Activated CD8-positive, alpha-beta memory T cell treated with anti-CD3 and anti-CD28 coated beads for 4 hours (primary cell): ENCODE results near the gene F11.
"Not testable (repeated sequence)": the region's sequence is repeated elsewhere in the genome, so short reads cannot be mapped to it uniquely, and the experiment has no call there.

Source experiments
- DNase-seq, 2 donors: peaks; one replicate each; pipeline ENCODE4 v3.0.0-alpha.2; 2020; ENCODE audit warnings: low read depth in 2 of 2

F11 gene

DNA sequence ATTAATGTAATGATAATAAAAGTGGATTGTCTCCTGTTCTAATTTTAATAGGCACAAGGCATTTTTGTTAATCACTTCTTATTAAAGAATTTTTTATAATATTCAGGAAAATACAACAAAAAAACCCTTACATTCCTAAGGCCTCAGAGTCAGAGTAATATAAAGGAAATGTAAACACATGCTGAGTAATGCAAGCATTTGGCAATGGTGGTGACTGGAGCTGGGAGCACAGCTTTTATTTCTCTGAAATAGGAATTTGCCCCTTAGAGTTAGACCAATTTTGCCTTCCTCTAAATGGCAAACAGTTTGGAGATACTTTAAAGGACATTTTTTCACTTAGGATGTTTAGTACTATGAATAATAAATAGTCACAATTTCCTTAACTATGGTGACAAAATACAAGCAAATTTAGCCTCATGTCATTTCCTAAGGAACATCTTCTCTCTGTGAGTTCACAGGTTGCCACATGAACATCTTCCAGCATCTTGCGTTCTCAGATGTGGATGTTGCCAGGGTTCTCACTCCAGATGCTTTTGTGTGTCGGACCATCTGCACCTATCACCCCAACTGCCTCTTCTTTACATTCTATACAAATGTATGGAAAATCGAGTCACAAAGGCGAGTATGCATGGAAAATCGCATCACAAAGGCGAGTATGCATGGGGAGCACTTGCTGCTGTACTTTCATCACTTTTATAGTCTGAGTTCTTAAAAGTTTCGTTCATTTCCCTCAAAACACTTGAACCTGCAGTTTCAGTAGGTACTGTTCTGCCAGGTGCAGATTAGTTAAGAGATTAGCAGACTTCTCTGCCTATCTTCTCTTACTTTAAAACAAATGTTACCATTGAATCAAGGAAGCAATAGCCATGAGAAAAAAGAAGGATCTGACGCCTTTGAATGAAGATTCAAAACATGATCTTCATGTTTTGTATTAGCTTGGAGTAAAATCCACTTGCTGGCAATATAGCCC is 15.9 kb upstream of the F11 start:
- no peak for DNase-seq

DNA sequence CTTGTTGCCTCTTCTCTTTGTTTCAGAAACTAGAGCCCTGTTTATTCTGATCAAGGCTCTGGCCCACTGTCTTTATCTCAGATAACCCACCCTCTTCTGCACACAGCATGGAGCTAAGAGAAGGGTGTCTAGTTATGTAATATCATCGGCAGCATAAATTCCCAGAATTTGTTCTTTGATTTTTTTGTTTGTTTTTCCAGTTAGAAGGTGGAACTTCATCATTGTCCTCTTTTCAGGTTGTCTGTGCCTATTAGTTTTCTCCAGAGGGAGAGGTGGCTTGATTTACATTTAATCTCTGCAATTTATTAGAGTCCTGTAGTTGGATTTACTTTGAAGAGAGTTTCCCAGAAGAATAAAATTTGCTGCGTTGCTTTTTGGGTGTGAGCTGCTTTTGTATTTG is 15.2 kb upstream of the F11 start:
- DNase-seq = no peak

DNA sequence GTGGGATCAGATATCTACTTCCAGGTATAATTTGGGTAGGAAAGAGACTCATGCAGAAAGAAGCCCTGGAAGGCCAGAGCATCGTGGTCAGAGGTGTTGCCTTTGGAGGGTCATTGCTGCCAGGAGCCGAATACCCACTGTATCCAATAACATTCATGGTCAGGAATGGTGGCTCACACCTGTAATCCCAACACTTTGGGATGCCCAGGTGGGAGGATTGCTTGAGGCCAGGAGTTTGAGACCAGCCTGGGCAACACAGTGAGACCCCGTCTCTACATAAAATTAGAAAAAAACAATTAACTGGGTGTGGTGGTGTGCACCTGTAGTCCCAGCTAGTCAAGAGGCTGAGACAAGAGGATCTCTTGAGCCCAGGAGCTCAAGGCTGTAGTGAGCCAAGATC is 10.9 kb upstream of the F11 start:
- no peak for DNase-seq

DNA sequence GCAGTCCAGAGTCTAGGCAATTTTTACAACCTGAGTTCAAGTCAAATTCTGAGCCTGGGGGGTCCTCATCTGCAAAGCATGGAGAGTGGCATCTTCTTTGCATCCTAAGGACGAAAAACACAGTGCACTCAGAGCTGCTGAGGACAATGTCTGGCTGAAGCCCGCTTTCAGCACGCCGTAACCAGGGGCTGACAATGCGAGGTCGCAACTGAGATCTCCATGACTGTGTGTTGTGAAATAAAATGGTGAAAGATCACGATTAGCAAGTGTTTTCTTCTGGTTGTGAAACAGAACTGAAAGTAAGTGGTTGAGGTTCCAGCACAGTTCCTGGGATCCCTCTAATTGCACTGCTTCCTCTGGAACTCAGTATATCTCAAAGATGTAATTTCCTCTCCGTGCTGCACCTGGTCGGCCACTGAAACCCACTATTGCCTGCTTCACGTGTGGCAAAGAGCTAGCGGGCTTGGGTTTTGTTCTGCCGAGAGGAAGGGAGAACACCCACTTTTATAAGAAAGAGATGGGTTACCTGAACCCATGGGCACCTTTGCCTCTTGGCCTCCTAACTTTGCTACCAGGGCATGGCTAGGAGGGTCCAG is 7.7 kb upstream of the F11 start:
- DNase-seq = no peak

DNA sequence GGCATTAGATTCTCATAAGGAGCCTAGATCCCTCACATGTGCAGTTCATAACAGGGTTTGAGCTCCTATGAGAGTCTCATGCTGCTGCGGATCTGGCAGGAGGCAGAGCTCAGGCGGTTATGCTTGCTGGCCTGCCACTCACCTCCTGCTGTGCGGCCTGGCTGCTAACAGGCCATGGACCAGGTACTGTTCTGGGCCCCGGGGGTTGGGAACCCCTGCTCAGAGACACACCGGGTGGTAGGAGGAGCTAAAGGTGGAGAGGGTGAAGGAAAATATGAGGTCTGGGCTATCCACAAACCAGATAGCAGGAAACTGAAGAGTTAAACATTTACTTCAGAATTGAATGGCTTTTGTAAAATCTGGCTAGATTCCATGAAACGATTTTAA is 5.9 kb upstream of the F11 start:
- DNase-seq = no peak

DNA sequence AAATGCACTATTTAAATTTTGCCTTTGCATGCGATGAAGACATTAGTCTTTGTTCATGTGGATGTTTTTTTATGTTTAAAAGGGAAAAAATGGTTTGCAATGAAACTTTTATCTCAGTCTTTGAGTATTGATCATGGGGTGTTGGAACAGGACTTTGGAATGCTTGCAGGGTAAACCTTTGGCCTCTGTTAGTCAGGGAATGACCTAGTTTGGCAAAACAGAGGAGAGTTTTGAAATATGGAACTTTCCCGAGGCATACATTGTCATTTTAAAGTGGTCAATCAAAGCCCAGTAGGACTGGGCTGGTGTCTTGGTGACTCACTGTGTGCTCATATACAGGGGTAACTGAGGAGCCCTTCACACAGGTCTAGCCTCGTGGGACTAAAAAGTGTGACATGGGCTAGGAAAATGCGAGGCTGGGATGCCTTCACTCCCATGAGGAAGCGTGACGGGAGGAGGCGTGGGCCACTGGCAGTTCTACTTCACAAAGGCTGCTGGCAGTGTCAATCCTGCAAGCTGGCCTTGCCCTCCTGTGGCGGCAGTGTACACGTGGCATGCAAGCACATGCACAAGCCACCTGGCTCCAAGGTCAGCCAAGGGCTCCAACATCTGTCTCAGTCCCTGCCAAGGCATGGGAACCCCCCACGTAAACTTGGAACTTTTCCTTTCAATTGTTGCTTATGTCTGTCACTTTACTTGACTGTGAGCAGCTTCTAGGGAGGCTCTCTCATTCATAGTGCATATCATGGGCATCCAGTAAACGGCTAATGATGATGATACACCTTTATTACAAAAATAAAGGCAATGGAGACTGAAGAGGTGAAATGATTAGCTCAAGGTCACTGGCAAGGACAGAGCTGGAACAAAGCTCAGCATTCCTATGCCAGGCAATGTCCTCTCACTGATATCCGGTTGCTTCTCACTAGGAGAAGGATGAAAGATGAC is 5.2 kb upstream of the F11 start:
- DNase-seq = no peak

DNA sequence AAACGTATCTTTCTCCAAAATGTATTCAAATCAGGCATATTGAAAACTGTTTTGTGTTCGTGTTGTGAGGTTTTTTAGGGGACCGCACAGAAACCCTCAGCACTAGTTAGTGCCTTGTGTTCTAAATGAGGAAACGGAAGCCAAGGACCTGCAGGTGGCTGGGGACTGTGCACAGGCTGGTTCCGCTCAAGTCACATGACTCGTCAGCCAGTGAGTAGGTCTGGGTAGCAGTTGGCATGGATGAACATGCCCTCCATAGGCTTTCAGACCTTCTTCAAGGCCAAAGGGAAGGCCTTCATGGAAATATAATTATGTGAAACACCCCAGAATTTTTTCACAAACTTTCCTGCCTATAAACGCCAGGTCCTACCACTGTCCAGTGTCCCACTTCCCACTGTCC is 1.3 kb upstream of the F11 start:
- no peak for DNase-seq

DNA sequence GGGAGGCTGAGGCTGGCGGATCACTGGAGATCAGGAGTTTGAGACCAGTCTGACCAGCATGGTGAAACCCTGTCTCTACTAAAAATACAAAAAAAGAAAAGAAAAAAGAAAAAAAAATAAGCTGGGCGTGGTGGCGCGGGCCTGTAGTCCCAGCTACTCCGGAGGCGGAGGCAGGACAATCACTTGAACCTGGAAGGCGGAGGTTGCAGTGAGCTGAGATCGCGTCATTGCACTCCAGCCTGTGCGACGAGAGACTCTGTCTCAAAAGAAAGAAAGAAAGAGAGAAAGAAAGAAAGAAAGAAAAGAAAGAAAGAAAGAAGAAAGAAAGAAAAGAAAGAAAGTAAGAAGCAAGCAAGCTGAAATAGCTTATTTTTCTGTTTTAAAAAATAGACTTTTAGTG is 739 bp upstream of the F11 start:
- not testable (repeated sequence) for DNase-seq

DNA sequence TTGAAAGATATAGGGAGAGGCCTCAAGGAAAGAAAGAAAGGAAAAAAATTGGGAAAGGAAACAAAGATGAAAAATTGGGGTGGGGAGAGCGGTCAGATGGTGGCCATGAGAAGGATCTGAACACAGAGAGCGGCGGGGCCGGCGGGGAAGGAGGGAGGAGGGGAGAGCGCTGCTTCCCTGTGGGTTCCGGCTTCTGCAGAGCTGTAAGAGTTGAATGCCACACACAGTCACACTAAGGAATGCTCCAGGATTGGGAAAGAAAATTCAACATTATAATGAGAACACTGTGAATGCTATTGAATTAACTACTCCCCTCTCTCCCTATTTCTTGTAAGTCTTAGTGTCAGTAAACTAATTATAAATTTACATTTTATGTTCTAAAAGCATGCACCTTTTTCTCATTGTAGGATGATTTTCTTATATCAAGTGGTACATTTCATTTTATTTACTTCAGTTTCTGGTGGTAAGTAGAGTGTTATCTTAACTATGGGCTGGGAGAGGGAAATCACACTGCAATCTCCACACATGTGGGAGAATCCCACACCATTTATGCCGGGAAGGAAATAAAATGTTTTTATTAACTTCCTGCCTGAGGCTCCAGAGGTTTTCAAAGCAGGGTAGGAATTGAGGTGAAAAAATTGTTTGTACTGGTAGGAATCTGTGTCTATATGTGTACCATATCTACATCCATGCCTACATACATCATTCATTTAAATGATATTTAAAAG is 904 bp downstream of the F11 start:
- no peak for DNase-seq

DNA sequence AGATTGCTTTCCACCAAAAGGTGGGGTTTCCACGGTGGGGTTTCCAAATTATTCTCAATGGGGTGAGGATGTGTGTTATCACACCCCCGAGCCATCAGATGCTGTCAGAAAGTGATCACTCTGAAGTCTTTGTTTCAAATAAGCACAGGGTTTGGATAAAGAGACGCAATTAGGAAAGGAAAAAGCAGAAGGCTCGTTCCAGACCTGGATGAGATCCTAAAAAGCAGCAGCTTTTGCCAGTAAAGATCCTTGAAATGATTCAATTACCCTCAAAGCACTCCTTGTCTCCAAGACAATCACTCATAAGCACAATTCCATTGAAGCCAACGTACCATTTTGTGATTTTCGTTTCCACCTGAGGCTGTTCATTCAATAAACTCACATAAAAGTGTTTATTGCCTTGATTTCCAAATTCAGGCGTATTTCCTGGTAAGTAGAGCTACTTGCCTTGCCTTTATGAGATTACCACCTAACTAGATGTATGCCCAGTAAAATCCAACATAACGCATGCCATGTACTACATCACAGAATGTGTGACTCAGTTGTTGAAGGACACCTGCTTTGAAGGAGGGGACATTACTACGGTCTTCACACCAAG is 5.2 kb downstream of the F11 start:
- no peak for DNase-seq

DNA sequence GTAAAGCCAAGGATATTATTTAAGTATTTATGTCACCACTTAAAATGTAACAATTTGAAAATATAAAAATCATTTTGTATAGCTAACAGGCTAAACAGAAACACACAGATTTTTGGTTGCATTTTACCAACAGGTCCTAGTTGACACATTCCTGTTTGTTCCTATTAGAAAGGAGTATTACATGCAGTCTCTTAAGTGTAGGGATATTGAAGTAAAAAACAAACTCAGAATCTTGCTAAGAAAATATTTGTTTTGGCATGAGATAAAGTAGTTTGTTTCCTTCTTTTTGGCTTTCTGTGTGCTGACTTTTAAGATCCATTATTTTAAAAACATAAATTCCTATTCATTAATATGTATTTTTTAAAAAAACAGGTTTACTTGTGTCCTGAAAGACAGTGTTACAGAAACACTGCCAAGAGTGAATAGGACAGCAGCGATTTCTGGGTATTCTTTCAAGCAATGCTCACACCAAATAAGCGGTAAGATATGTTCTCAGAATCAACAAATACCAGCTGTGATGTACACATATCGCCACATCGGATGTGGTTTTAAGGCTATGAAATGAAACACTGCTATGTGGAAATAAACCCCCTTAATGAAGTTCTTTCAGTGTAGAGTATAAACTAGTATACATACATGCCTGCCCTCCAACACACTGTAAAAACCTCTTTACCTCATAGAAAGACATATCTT is 6.9 kb downstream of the F11 start:
- no peak for DNase-seq

DNA sequence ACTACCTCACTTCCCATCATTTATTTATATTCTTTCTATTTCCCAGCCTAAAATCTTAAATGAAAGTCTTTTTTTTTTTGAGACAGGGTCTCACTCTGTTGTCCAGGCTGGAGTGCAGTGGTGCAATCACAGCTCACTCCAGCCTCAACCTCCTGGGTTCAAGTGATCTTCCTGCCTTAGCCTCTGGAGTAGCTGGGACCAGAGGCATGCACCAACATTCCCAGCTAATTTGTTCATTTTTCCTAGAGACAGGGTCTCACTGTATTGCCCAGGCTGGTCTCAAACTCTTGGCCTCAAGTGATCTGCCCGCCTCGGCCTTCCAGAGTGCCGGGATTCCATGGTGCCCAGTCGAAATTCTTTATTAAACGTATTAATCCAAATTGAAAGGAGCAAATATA is 7.4 kb downstream of the F11 start:
- not testable (repeated sequence) for DNase-seq

DNA sequence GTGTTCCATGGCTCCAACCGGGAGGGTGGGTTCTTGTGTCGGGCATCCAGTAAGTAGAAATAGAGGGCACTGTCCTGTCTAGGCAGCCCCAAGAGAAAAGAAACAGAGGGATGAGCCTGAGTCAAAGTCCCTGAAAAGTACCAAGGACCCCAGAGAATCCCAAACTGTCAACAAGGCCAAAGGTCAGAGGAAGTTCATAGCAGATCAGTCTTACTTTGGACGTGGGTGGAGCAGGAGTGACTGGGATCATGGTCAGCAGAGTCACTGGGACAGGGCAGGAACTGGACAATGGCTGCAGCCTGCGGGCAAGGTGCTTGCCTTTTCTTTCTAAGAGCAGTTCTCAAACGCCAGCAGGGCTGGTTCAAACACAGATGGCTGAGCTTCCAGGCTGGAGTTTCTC is 17.3 kb downstream of the F11 start:
- no peak for DNase-seq

DNA sequence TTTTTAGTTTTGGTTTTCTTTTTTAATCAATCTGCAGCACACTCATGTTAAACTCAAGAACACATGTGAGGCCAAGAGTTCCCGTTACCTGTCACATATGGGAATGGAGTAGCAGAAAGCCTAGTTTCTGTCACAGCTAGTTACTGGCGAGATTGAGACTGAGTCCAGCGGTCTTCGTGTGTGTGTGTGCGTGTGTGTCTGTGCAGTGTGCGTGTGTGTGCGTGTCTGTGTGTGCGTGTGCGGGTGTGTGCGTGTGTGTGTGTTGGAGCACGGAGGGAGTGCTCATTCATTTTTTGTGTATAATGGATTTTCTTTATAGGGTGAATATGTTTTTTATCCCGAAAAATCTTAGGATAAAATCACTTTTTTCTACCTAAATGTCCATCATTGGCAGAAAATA is 19.2 kb downstream of the F11 start:
- no peak for DNase-seq

DNA sequence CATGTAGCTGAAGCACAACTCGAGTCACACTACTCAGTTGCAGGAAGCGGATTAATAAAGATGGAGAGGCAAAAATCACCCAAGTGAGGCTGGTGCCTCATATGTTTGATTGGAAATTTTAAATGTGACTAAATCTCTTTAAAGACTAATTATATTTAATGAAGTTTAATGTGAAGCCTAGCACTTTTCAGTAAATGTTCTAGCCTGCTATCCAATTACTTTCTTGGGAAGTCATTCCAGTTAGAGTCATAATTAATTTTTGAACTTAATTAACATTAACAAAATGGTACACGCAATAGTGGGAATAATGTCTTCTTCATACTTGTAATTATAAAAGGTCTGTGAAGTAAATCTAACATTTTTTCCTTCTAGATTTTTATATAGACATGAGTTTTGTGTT is 20.6 kb downstream of the F11 start:
- DNase-seq = no peak

DNA sequence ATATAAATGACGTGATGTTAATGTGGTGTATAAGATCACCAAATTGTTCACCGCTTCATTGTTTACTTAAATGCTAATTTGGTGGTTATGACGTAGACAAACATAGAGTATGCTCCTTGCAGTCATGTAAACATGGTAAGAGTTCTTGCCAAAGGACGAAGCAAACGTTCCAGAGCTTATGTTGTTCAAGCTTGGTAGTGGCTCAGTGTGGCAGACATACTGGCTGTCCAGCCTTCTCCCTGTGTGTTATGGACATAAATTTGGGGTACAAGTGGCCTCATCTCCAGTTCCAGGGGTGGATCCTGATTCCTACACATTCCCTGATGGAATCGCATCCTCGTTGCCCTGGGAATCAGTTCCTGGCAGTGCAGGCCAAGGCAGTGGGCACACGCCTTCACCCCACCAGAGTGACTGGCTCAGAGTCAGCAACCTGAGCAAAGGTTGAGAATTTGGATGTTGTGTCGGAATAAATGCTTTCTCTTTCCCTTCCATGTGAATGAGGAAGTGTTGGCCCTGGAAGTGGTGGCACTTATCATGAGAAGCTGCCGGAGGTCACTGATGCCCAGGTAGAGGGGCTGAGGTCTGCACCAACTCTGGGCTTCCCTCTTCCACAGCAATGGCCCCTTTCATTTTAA is 25.4 kb downstream of the F11 start:
- DNase-seq = no peak

DNA sequence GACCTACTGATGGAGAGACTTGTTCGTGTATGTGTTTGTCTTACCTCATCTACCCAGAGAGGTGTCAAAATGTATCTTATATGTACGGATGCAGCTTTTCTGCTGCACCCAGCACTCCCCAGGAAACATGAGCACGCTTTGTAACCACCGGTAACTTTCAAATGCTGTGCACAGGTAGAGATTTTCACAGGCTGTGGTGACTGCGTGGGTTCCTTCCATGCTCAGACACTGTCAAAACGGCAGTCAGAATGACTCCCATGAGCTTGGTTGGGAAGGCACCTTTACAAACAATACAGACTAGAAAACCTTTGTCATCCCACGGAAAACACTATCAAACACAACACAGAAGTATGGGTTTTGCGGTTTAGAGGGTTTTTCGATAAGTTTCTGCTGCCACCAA is 28.2 kb downstream of the F11 start:
- no peak for DNase-seq

DNA sequence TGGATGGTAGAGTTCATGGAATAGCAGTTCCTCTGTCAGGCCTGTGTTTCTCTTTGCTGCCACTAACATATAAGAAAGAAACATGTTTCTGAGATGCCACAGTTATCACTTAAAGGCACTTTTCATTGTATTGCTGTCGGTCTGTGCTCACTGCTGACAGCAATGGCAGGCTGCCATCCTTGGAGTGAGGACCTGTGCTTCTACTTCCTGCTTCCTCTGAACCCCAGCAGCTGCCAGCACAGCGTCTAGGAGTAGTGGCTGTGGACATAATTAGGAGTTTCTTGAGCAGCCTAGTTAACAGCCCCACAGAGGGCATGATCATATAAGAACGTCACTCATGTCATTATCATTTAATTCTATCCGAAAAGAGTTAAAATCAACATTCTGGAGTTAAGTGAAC is 30.5 kb downstream of the F11 start:
- DNase-seq = no peak

DNA sequence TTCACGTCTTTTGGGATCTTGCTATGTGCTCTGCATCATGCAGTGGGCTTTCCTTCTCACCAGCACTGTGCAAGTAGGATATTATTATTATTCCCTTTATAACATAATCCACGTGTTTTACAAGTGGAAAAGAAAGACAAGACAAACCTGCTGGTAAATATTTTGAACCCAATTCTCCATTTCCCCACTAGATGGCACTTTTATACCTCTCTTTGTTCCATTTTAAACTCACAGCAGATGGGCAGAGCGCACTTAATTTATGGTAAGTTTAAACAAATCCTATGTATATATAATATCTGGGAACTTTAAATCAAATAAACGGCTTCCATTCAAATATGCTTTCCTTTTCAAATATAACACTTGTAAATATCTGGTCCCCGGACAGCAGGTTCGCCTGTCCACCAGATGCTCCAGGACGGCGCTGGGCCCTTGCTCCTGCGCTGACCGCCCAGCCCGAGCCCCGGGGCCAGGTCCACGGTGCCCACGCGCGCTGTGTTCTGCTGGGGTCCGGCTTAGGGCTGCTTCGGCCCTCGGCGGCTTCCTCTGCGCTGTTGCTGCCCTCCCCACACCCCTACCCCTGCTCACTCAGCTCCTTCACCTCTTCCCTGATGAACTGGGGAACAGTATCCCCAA is 31.1 kb downstream of the F11 start:
- DNase-seq = no peak
